Transverse colon (tissue), 4 donors: ENCODE results near the gene SPIC. TPM values are rescaled to one million over a fixed set of nuclear protein-coding genes. Genes with fewer than 3 reads are reported as not detected.

Experiments
- DNase-seq: peaks from one replicate; pipeline ENCODE4 v3.0.0-alpha.2; 2019
- H3K27ac ChIP-seq, 4 donors: fragments of 200-600 bp; sonication (generic); 2 replicates each; pipeline ENCODE4 v1.5.1; 2016 to 2018; ENCODE audit warnings: inconsistent platforms in 4 of 4
- H3K27me3 ChIP-seq: fragments of 200-600 bp; sonication (generic); 2 replicates; pipeline ENCODE4 v1.5.1; 2017; ENCODE audit warnings: inconsistent platforms
- H3K36me3 ChIP-seq, 4 donors: fragments of 200-600 bp; sonication (generic); 2 replicates each; pipeline ENCODE4 v1.5.1; 2017 to 2019; ENCODE audit warnings: inconsistent platforms in 4 of 4
- H3K4me1 ChIP-seq, 4 donors: fragments of 200-600 bp; sonication (generic); 2 replicates each; pipeline ENCODE4 v1.5.1; 2017 to 2020; ENCODE audit warnings: inconsistent platforms in 4 of 4
- H3K4me3 ChIP-seq, 4 donors: fragments of 200-600 bp; sonication (generic); 1 replicate in 1 of 4; 2 replicates in 3 of 4; pipeline versions ENCODE4 v1.5.1 to v1.6.1; 2017 to 2019; ENCODE audit warnings: inconsistent platforms in 4 of 4
- H3K9me3 ChIP-seq, 2 donors: fragments of 200-600 bp; sonication (generic); 2 replicates each; pipeline ENCODE4 v1.5.1; 2017 to 2019; ENCODE audit warnings: inconsistent platforms in 2 of 2
- CTCF ChIP-seq, 5 experiments: fragments of 200-600 bp in 3 of 5; fragments of 450-650 bp in 2 of 5; sonication (generic) in 3 of 5; IDR thresholded peaks; 1 replicate in 2 of 5; 2 replicates in 3 of 5; pipeline ENCODE4 v1.5.1; 2016 to 2017; ENCODE audit warnings: antibody characterized with exemption in 5 of 5, inconsistent platforms in 3 of 5, mild to moderate bottlenecking in 2 of 5, moderate library complexity in 1 of 5
- EP300 ChIP-seq: sonication (generic); formaldehyde crosslinking; IDR thresholded peaks from one replicate; pipeline ENCODE4 v1.6.1; 2017; ENCODE audit warnings: antibody characterized with exemption, low read depth
- POLR2A ChIP-seq: fragments of 450-650 bp; IDR thresholded peaks from one replicate; pipeline ENCODE4 v1.6.1; 2016; ENCODE audit warnings: antibody characterized with exemption, mild to moderate bottlenecking, moderate library complexity
- POLR2AphosphoS5 ChIP-seq, 3 donors: sonication (generic); formaldehyde crosslinking; IDR thresholded peaks; one replicate each; pipeline ENCODE4 v1.6.1; 2016; ENCODE audit warnings: antibody characterized with exemption in 3 of 3
- WGBS, 2 donors: methylation state at CpG; one replicate each; pipeline ENCODE4 v1.1.5; 2018; ENCODE audit warnings: low coverage in 1 of 2; 5-methylcytosine and 5-hydroxymethylcytosine counted together
- in situ Hi-C, 4 donors: fragments of 200-750 bp; cut with MboI; loops; one replicate each; pipeline versions ENCODE4 v1.15.0 to v1.15.1; 2017; ENCODE audit warnings: low sequenced_read_pairs in 3 of 4, low pct_ligation_motif_present in 1 of 4, low pct_unique_long_range_greater_than_20kb in 1 of 4
- intact Hi-C: fragments of 100-400 bp; cut with DNase I; formaldehyde crosslinking; loops from one replicate; pipeline ENCODE4 v1.15.1; 2023; ENCODE audit warnings: low total_unique reads
- total RNA-seq, 4 donors: library from RNA; depleted of rRNA; stranded (reverse); fragments of >200 nt; gene quantifications; one replicate each; pipeline ENCODE4 v1.1.0, GENCODE V29; 2016

Gene SPIC
- total RNA-seq, 4 donors from 2014 or later: not detected

DNA sequence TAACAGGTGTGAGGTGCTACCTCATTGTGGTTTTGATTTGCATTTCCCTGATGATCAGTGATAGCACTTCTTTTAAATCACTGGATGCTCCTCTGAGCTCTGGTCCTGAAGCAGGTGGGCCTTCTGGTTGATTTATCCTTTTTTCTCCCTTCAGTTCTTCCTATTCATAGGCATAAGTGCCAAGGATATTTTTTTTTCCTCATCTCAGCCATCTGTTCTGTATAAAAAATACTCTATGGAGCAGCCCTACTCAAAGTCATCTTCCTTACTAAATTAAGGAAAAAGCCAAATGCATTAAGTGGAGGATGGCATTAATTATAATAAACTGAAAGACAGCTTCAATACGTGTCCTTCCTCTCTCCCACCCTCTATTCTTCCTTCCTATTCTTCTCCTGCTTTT lies 18.4 kb downstream of the SPIC start:
- 74 to 80% methylated on average over 1 of the region's 1 CpG for WGBS, 2 donors

DNA sequence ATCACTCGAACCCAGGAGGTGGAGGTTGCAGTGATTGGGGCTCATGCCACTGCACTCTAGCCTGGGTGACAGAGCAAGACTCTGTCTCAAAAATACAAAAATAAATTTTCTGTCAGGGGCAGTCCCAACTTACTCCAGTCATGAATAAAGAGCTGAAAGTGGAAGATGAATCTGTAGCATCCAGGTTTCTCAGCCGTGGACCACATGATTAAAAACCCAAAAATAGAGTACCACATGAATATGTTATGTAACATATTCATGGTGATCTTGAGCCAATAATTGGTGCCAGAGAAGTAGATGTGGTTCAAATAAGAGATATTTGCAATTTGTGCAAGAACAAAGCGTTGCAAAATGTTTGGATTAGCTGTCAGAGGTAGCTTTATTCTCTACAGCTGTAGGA lies 23.1 kb downstream of the SPIC start:
- intact Hi-C loops (no loop called here), in situ Hi-C loops (no loop called here)
- Histone ChIP-seq H3K4me1 (peaks cover 2 to 23% (median 13%) of the 10 kb centered on the region in 4 donors), H3K36me3 (no peaks in the 10 kb centered on the region), H3K27ac (no peak overlapping the region), H3K27me3 (no peaks in the 10 kb centered on the region), H3K4me3 (no peak overlapping the region), H3K9me3 (no peaks in the 10 kb centered on the region)
- 59 to 69% methylated on average over 3 of the region's 3 CpGs for WGBS, 2 donors
- TF ChIP-seq CTCF (IDR thresholded peaks at IDR 0.05) (no peak), POLR2A (no peak), POLR2AphosphoS5 (IDR thresholded peaks at IDR 0.05) (no peak), EP300 (no peak)
- no peak for DNase-seq

More for the DNA sequence above, 18.4 kb downstream of the SPIC start:
- Histone ChIP-seq H3K4me3 (no peak overlapping the region), H3K9me3 (no peaks in the 10 kb centered on the region), H3K27ac (no peak overlapping the region), H3K36me3 (no peaks in the 10 kb centered on the region), H3K27me3 (no peaks in the 10 kb centered on the region), H3K4me1 (peaks cover 0 to 6% (median 0%) of the 10 kb centered on the region in 4 donors)
- in situ Hi-C loops (no loop called here), intact Hi-C loops (no loop called here)
- no peak for DNase-seq
- no peak for TF ChIP-seq CTCF (IDR thresholded peaks at IDR 0.05)
- TF ChIP-seq POLR2A: no peak
- TF ChIP-seq EP300: no peak
- no peak for TF ChIP-seq POLR2AphosphoS5 (IDR thresholded peaks at IDR 0.05)

DNA sequence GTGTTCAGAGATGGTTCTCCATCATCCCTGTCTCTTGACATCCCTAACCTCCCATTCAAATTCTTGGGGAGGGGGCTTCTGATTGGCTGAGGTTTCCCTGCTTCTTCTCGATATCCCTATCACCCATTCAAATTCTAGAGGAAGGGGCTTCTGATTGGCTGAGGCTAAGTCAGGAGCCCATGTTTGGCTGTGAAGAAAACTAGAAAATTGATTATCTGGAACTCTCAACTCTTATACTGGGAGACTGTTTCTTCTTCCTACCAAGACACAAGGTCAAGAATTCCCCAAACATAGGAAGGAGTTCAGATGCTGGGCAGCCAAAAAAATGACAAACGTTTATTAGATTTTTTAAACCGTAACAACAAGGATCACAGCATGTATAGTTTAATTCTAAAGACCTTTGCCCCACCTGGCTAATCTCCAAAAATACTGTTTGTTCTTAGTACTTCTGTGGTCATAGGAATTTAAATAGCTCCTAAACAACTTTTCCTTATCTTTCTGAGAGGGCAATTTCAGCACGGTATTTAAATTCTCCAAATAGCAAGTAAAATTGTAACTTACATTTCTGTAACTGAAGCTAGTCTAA lies 26.4 kb downstream of the SPIC start:
- in situ Hi-C loops (no loop called here), intact Hi-C loops (no loop called here)
- WGBS, 2 donors: 38 to 43% methylated on average over 3 to 4 of the region's 4 CpGs
- DNase-seq: no peak
- Histone ChIP-seq H3K27me3 (no peaks in the 10 kb centered on the region), H3K9me3 (no peaks in the 10 kb centered on the region), H3K27ac (peak overlapping the region in 1 of 4 donors; percentile 41), H3K36me3 (no peaks in the 10 kb centered on the region), H3K4me3 (no peak overlapping the region), H3K4me1 (peaks cover 2 to 22% (median 13%) of the 10 kb centered on the region in 4 donors)
- TF ChIP-seq EP300 (no peak), POLR2AphosphoS5 (IDR thresholded peaks at IDR 0.05) (no peak), CTCF (IDR thresholded peaks at IDR 0.05) (no peak), POLR2A (no peak)

DNA sequence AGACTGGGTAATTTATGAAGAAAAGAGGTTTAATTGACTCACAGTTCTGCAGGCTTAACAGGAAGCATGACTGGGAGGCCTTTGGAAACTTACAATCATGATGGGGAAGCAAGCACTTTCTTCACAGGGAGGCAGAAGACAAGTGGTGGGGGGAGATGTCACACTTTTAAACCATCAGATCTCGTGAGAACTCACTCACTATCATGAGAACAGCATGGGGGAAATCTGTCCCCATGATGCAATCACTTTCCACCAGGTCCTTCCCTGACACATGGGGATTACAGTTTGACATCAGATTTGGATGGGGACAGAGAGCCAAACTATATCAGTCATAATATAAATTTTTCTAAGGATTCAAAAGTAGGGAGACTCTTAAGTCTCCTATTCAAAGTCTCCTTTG lies 46.0 kb downstream of the SPIC start:
- no peak overlapping the region for H3K27ac ChIP-seq
- no peak overlapping the region for H3K4me3 ChIP-seq
- intact Hi-C loops: no loop called here
- no peaks in the 10 kb centered on the region for H3K36me3 ChIP-seq
- H3K4me1 ChIP-seq: no peaks in the 10 kb centered on the region
- H3K9me3 ChIP-seq: no peaks in the 10 kb centered on the region
- H3K27me3 ChIP-seq: no peaks in the 10 kb centered on the region
- 52% methylated on average over 1 of the region's 1 CpG; no CpG with 5 or more reads in 1 of the 2 donors for whole genome bisulfite sequencing, 2 donors
- TF ChIP-seq POLR2A (no peak), EP300 (no peak), POLR2AphosphoS5 (IDR thresholded peaks at IDR 0.05) (no peak), CTCF (IDR thresholded peaks at IDR 0.05) (no peak)
- in situ Hi-C loops: no loop called here
- DNase-seq: no peak
